ENCODE data around the gene OSBPL5. TPM values are rescaled to one million over a fixed set of nuclear protein-coding genes. Genes with fewer than 3 reads are reported as not detected.

The OSBPL5 gene
- total and polyA plus RNA-seq, 9 of the 15 experiments (the other 6 are each of a cell fraction or from before 2014, with no cell fraction given), result 0.06 to 14.8 (median 3.2) TPM

- H2AFZ ChIP-seq (ENCODE audit: low read depth, low read length), result peak overlapping the region; percentile 19
- in situ Hi-C loops (cut with MboI), result no loop called here
- WGBS (ENCODE audit: insufficient coverage, low coverage, missing lambda C conversion rate), result 18% methylated on average over 13 of the region's 13 CpGs
- peaks cover 0 to 18% of the 10 kb centered on the region in 2 experiments; a peak in 2 of 5 replicates for H3K27me3 ChIP-seq (ENCODE audit: control insufficient read depth in 2 of 2, insufficient read depth in 2 of 2, low read length in 2 of 2)
- no peaks in the 10 kb centered on the region for H3K9me1 ChIP-seq (ENCODE audit: control insufficient read depth, insufficient read depth, low read length)
- intact Hi-C loops (cut with micrococcal nuclease), result no loop called here
- no peaks in the 10 kb centered on the region for H3K9me3 ChIP-seq (replicated peaks; ENCODE audit: control insufficient read depth, insufficient read depth, low read depth, low read length)
- H3K79me2 ChIP-seq (ENCODE audit: control insufficient read depth, insufficient read depth, low read length), result no peaks in the 10 kb centered on the region
- H3K4me1 ChIP-seq (replicated peaks in 1 of 2; ENCODE audit: control insufficient read depth in 2 of 2, insufficient read depth in 2 of 2, low read length in 2 of 2), result peaks cover 0 to 4% of the 10 kb centered on the region in 2 experiments; a peak in 2 of 5 replicates
- POLR2A ChIA-PET, result no interaction called here
- no peak overlapping the region for H3K27ac ChIP-seq (ENCODE audit: extremely low read depth, low read depth, low read length)
- ATAC-seq (no peak), FAIRE-seq (no peak), DNase-seq (ENCODE audit: extremely low read depth in 1 of 4, low spot score in 3 of 4) (no peak)
- H3K36me3 ChIP-seq (ENCODE audit: control insufficient read depth, insufficient read depth, low read length), result no peaks in the 10 kb centered on the region
- no peak overlapping the region for H3K9ac ChIP-seq (ENCODE audit: insufficient read depth in 1 of 2, low read depth in 2 of 2, low read length in 2 of 2)
- BruUV-seq (replicated peaks), result no TSS peak
- CTCF ChIA-PET (ENCODE audit: low intra/inter-chr PET ratio), result no interaction called here
- no peak overlapping the region for H3K4me3 ChIP-seq
- no peak overlapping the region for H3K4me2 ChIP-seq (ENCODE audit: insufficient read depth, low read length)
- TF ChIP-seq ZNF583 (CRISPR knock-in tag; IDR thresholded peaks at IDR 0.05) (no peak), DLX4 (CRISPR knock-in tag; IDR thresholded peaks at IDR 0.05) (no peak), SRF (CRISPR knock-in tag; IDR thresholded peaks at IDR 0.05) (no peak), ZNF146 (CRISPR knock-in tag; IDR thresholded peaks at IDR 0.05; ENCODE audit: unreplicated experiment) (peak; percentile 84), ZSCAN32 (CRISPR knock-in tag; IDR thresholded peaks at IDR 0.05) (no peak), NFYB (IDR thresholded peaks at IDR 0.05; ENCODE audit: extremely low read depth, insufficient read length) (no peak)
- no peaks in the 10 kb centered on the region for H4K20me1 ChIP-seq (replicated peaks; ENCODE audit: control insufficient read depth, insufficient read depth, low read length)
These were observed 84.3 kb downstream of the OSBPL5 start for GRCh38 chr11:3080733-3081385.
